AG10803 (cell line): ENCODE measurements around the gene ASMT.
"Not testable (repeated sequence)": the region's sequence is repeated elsewhere in the genome, so short reads cannot be mapped to it uniquely, and the experiment has no call there.

Experiments used
- DNase-seq: peaks from one replicate; pipeline ENCODE4 v3.0.0; 2010; ENCODE audit warnings: low read depth
- H3K4me3 ChIP-seq: 2 replicates; pipeline ENCODE4 v1.5.1; 2011; ENCODE audit warnings: mild to moderate bottlenecking, low read length, control low read depth
- CTCF ChIP-seq: conservative IDR thresholded peaks from 2 replicates; pipeline ENCODE4 v1.5.1; 2011; ENCODE audit warnings: mild to moderate bottlenecking, low read length, control low read depth, inconsistent platforms

Gene ASMT

GRCh38 chrX:1623691-1624090, 8.8 kb downstream of the ASMT start:
- TF ChIP-seq CTCF = no peak
- no peak for DNase-seq

GRCh38 chrX:1624158-1624860, 9.4 kb downstream of the ASMT start:
- not testable (repeated sequence) for H3K4me3 ChIP-seq, DNase-seq

More at GRCh38 chrX:1623691-1624090, 8.8 kb downstream of the ASMT start:
- H3K4me3 ChIP-seq = no peak overlapping the region

- not testable (repeated sequence) for H3K4me3 ChIP-seq, DNase-seq
Measured at GRCh38 chrX:1624861-1625215, 10.0 kb downstream of the ASMT start.

GRCh38 chrX:1629244-1629643, 14.4 kb downstream of the ASMT start:
- TF ChIP-seq CTCF = no peak
- no peak overlapping the region for H3K4me3 ChIP-seq
- DNase-seq = no peak

GRCh38 chrX:1646009-1646408, 31.1 kb downstream of the ASMT start:
- DNase-seq = no peak
- no peak for TF ChIP-seq CTCF
- no peak overlapping the region for H3K4me3 ChIP-seq

- TF ChIP-seq CTCF = no peak
- peak overlapping the region; percentile 37 for H3K4me3 ChIP-seq
- no peak for DNase-seq
Measured at GRCh38 chrX:1649621-1650020, 34.8 kb downstream of the ASMT start.

- DNase-seq = peak; percentile 61
- TF ChIP-seq CTCF = peak; percentile 94
- not testable (repeated sequence) for H3K4me3 ChIP-seq
Measured at GRCh38 chrX:1652011-1652811, 37.4 kb downstream of the ASMT start.

- TF ChIP-seq CTCF = no peak
- no peak overlapping the region for H3K4me3 ChIP-seq
- DNase-seq = no peak
Measured at GRCh38 chrX:1656379-1656778, 41.5 kb downstream of the ASMT start.
